Psoas muscle (tissue), 8 donors: ENCODE data around the gene TNIK. TPM values are rescaled to one million over a fixed set of nuclear protein-coding genes. Genes with fewer than 3 reads are reported as not detected.

Source experiments
- ATAC-seq, 4 donors: fragments of 200-7000 bp; cut with Tn5 transposase; one replicate each; pipeline ENCODE4 v1.9.1; 2020; ENCODE audit warnings: moderate library complexity in 3 of 4, mild to moderate bottlenecking in 2 of 4
- DNase-seq, 2 donors: peaks; one replicate each; pipeline ENCODE4 v3.0.0-alpha.2; 2020
- H3K27ac ChIP-seq: fragments of 200-600 bp; one replicate; pipeline ENCODE4 v1.8.0; 2022
- H3K27me3 ChIP-seq, 3 donors: fragments of 200-600 bp in 1 of 3; one replicate each; pipeline versions ENCODE4 v1.6.1 to v1.8.0; 2013 to 2022; ENCODE audit warnings: low read length in 2 of 3, mild to moderate bottlenecking in 2 of 3, moderate library complexity in 1 of 3; ENCODE audit not compliant: insufficient read depth in 3 of 3
- H3K36me3 ChIP-seq, 2 donors: fragments of 200-600 bp in 1 of 2; one replicate each; pipeline versions ENCODE4 v1.6.1 to v1.8.0; 2013 to 2022; ENCODE audit warnings: low read depth in 1 of 2, mild to moderate bottlenecking in 1 of 2, moderate library complexity in 1 of 2; ENCODE audit not compliant: insufficient read depth in 1 of 2
- H3K4me1 ChIP-seq: fragments of 200-600 bp; one replicate; pipeline ENCODE4 v1.8.0; 2022
- H3K4me3 ChIP-seq: fragments of 200-600 bp; one replicate; pipeline ENCODE4 v1.8.0; 2022; ENCODE audit warnings: mild to moderate bottlenecking
- H3K9me3 ChIP-seq: fragments of 200-600 bp; one replicate; pipeline ENCODE4 v1.8.0; 2022
- WGBS, 3 donors: extraction: QIAGEN DNeasy Blood & Tissue Kit; methylation state at CpG; one replicate each; pipeline versions ENCODE4 v1.1.6 to v1.1.7; 2013; 5-methylcytosine and 5-hydroxymethylcytosine counted together
- intact Hi-C, 2 donors: fragments of 100-400 bp; cut with DNase I; formaldehyde crosslinking; loops; one replicate each; pipeline versions ENCODE4 v1.11.0 to v1.14.2; 2022
- polyA plus RNA-seq, 3 donors: library from polyadenylated mRNA; stranded (reverse); fragments of 200-250 nt; gene quantifications; one replicate each; pipeline ENCODE4 v1.2.3, GENCODE V29; 2013
- total RNA-seq, 4 donors: library from RNA; stranded (reverse); fragmentation: NEBNext Ultra II Directional in 2 of 4; extraction: Animal tissue kit (Norgen Biotek cat#: 25700) in 2 of 4; gene quantifications; one replicate each; pipeline versions ENCODE4 v1.2.1 to v1.2.4, GENCODE V29; 2021 to 2023
- TF ChIP-seq, protein P1 (sequence below): fragments of 200-600 bp; IDR thresholded peaks from one replicate; pipeline ENCODE4 v1.8.0; 2022; ENCODE audit warnings: antibody characterized with exemption
- donor health status: healthy with polysubstance abuse.
- donor health status: DM: no; HTN: no; CAD: no; lungs with moderate emphysema.
- donor health status: Bipolar disorder and iron deficiency.
- donor health status: healthy.
- donor health status: DM: yes; HTN: yes; CAD: no.
- donor health status: DM: no; HTN: no; CAD: no.
- donor health status: DM: no; HTN: no; CAD: no.
- donor health status: DM: yes; HTN: yes; CAD: no.

TNIK gene
- total and polyA plus RNA-seq, 7 donors = 9.9 to 32.4 (median 12.5) TPM

DNA sequence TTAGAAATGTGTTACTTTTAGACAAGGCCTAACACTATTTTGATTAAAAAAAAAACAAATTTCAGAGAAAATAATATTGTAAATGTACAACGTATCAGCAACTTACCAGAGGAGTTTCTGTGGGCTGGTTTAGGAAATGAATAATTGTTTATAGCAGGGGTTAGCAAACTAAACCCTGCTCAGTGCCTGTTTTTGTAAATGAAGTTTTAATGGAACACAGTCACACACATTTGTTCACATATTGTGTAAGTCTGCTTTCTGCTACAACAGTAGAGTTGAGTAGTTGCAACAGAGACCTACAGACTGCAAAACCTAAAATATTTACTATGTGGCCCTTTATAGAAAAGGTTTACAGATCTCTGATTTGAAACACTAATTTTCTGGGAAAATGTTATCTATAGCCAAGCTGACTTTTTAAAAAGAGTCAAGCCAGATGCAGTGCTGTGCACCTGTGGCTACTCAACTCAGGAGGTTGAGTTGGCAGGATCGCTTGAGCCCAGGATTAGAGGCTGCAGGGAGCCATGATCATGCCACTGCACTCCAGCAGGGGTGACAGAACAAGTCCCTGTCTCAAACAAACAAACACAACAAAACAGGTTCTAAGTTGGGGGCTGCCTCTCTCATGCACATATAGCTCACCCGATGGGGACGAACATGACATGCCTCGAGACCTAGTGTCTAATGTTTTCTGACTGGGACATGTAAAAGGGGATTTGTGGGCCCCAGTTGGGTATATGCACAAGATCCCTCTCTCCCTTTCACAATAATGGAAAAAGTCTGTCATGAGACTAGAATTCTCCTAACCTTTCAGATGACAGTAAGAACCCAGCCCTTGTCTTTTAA is 182.5 kb downstream of the TNIK start:
- H3K36me3 ChIP-seq = no peaks in the 10 kb centered on the region
- 83 to 85% (median 84%) methylated on average over 5 of the region's 5 CpGs for WGBS, 3 donors
- H3K4me1 ChIP-seq = peaks cover 17% of the 10 kb centered on the region
- ATAC-seq = peak in 1 of 4 donors; percentile 38
- H3K4me3 ChIP-seq = no peak overlapping the region
- no peak overlapping the region for H3K27ac ChIP-seq
- H3K27me3 ChIP-seq = no peaks in the 10 kb centered on the region
- no peaks in the 10 kb centered on the region for H3K9me3 ChIP-seq
- DNase-seq = no peak
- TF ChIP-seq, protein P1, sequence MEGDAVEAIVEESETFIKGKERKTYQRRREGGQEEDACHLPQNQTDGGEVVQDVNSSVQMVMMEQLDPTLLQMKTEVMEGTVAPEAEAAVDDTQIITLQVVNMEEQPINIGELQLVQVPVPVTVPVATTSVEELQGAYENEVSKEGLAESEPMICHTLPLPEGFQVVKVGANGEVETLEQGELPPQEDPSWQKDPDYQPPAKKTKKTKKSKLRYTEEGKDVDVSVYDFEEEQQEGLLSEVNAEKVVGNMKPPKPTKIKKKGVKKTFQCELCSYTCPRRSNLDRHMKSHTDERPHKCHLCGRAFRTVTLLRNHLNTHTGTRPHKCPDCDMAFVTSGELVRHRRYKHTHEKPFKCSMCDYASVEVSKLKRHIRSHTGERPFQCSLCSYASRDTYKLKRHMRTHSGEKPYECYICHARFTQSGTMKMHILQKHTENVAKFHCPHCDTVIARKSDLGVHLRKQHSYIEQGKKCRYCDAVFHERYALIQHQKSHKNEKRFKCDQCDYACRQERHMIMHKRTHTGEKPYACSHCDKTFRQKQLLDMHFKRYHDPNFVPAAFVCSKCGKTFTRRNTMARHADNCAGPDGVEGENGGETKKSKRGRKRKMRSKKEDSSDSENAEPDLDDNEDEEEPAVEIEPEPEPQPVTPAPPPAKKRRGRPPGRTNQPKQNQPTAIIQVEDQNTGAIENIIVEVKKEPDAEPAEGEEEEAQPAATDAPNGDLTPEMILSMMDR = no peak
- intact Hi-C loops = no loop called here

DNA sequence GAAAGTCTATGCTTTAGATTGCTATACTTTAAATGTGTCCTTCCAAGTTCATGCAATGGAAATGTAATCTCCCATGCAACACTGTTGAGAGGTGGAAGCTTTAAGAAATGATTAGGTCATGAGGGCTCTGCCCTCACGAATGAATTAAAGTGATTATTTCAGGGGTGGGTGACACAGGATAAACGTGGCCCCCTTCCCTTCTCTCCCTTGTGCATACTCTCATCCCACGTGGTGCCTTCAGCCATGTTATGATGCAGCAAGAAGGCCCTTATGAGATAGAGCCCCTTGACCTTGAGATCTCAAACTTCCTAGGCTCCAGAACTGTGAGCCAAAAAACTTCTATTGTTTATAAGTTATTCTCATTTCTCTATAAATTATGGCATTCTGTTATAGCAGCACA is 183.3 kb downstream of the TNIK start:
- intact Hi-C loops = no loop called here
- Histone ChIP-seq H3K27ac (no peak overlapping the region), H3K4me1 (peaks cover 9% of the 10 kb centered on the region), H3K4me3 (no peak overlapping the region), H3K27me3 (no peaks in the 10 kb centered on the region), H3K36me3 (no peaks in the 10 kb centered on the region), H3K9me3 (no peaks in the 10 kb centered on the region)
- WGBS, 3 donors = 34 to 57% (median 48%) methylated on average over 3 of the region's 3 CpGs
- DNase-seq (no peak), ATAC-seq (no peak)
- TF ChIP-seq, protein P1 = no peak

DNA sequence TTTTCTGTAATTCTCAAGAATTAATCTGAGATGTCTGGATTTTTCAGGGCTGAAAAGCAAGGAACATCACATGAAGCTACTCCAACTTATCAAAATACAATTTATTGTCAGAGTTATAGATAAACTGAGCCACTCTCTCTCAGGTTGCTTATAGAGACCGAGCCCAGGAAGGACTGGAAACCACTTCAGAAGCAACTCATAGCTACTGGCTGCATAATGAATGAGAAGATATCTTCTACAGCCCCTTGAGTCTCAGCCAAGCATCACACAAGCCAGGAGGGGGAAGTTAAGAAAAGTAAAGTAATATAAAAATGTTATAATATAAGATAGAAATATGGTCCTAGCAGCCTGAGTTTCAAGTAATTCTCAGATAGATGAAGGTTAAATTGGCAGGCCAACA is 186.0 kb downstream of the TNIK start:
- DNase-seq (no peak), ATAC-seq (no peak)
- no peak overlapping the region for H3K4me3 ChIP-seq
- intact Hi-C loops = no loop called here
- WGBS, 3 donors = 87 to 97% (median 94%) methylated on average over 1 of the region's 1 CpG
- peaks cover 14% of the 10 kb centered on the region for H3K4me1 ChIP-seq
- TF ChIP-seq, protein P1 = no peak
- H3K27me3 ChIP-seq = no peaks in the 10 kb centered on the region
- no peak overlapping the region for H3K27ac ChIP-seq
- H3K36me3 ChIP-seq = no peaks in the 10 kb centered on the region
- no peaks in the 10 kb centered on the region for H3K9me3 ChIP-seq

DNA sequence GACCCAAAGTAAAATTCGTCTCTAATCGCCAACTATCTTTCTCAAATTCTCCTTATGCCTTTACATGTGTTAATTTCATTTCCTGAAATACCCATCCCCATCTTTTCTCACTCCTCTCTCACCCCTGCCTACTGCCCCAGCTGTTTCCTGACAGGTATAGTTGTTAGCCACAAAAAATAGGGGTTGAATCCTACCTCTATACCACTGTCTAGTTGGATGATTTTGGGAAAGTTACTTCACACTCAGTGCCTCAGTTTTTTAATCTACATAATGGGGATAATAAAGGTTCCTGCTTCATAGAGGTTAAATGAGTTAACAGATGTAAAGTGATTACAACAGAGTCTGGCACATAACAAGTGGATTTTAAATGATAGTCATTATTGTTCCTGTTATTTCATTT is 189.7 kb downstream of the TNIK start:
- TF ChIP-seq, protein P1 = no peak
- Histone ChIP-seq H3K27ac (no peak overlapping the region), H3K4me1 (peaks cover 36% of the 10 kb centered on the region), H3K9me3 (no peaks in the 10 kb centered on the region), H3K36me3 (no peaks in the 10 kb centered on the region), H3K27me3 (no peaks in the 10 kb centered on the region), H3K4me3 (no peak overlapping the region)
- ATAC-seq (no peak), DNase-seq (no peak)
- intact Hi-C loops = no loop called here
- WGBS, 3 donors = 48 to 87% (median 60%) methylated on average over 2 of the region's 2 CpGs

DNA sequence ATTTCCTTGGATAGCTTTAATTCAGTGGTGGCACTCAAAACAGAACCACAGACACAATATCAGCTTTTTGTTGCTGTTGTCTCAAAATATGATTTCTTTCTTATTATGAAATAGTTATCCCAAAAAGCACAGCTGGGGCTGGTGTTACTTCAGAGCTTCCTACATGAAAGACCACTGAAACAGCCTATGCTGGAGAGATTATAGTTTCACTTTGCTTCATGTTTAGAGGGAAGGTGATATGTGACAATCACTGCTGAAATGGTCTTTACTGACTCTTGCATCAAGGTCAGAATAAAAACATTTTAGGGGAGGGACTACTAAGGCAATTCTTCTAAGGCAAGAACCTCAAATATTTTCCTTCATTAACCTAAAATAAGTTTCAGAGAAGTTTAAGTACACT is 190.7 kb downstream of the TNIK start:
- Histone ChIP-seq H3K36me3 (no peaks in the 10 kb centered on the region), H3K27me3 (no peaks in the 10 kb centered on the region), H3K27ac (no peak overlapping the region), H3K4me1 (peaks cover 36% of the 10 kb centered on the region), H3K4me3 (no peak overlapping the region), H3K9me3 (no peaks in the 10 kb centered on the region)
- ATAC-seq (peak in 1 of 4 donors; percentile 31), DNase-seq (no peak)
- intact Hi-C loops = no loop called here
- TF ChIP-seq, protein P1 = no peak
